ENCODE results near the gene FGD1. TPM values are rescaled to one million over a fixed set of nuclear protein-coding genes. Genes with fewer than 3 reads are reported as not detected.

FGD1 gene
- total RNA-seq, 1 experiment from 2014 or later: 21.5 TPM

DNA sequence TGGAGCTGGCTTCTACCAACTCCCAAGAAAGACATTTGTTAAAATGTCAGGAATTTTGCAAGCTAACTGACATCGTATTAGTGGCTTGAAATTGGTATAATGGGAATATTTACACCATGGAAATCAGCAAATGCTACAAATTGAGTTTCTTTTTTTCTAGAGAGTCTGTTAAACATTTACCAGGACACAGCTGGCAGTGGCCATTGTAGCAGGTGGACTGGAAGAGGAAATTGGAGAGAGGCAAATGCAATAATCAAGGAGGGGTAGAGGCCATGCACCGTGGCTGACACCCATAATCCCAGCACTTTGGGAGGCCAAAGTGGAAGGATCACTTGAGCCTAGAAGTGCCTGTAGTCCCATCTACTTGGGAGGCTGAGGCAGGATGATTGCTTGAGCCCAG lies 88.8 kb downstream of the FGD1 start:
- Histone ChIP-seq H3K36me3 (ENCODE audit: insufficient read depth, low read length, poor library complexity, severe bottlenecking) (no peaks in the 10 kb centered on the region), H3K27ac (ENCODE audit: low read depth, low read length, poor library complexity, severe bottlenecking) (no peak overlapping the region), H3K27me3 (replicated peaks; ENCODE audit: insufficient read depth, low read depth, low read length, poor library complexity) (no peaks in the 10 kb centered on the region), H3K4me3 (ENCODE audit: low read depth, low read length, poor library complexity, severe bottlenecking) (no peak overlapping the region), H3K9me3 (ENCODE audit: low read depth, low read length, poor library complexity, severe bottlenecking) (no peaks in the 10 kb centered on the region), H3K4me1 (ENCODE audit: insufficient read depth, low read length, poor library complexity, severe bottlenecking) (no peaks in the 10 kb centered on the region)
- CTCF ChIA-PET: no interaction called here
- intact Hi-C loops (cut with micrococcal nuclease; ENCODE audit: unreplicated experiment): no loop called here
- no TSS peak for BruUV-seq (replicated peaks)
- TF ChIP-seq, protein P1, sequence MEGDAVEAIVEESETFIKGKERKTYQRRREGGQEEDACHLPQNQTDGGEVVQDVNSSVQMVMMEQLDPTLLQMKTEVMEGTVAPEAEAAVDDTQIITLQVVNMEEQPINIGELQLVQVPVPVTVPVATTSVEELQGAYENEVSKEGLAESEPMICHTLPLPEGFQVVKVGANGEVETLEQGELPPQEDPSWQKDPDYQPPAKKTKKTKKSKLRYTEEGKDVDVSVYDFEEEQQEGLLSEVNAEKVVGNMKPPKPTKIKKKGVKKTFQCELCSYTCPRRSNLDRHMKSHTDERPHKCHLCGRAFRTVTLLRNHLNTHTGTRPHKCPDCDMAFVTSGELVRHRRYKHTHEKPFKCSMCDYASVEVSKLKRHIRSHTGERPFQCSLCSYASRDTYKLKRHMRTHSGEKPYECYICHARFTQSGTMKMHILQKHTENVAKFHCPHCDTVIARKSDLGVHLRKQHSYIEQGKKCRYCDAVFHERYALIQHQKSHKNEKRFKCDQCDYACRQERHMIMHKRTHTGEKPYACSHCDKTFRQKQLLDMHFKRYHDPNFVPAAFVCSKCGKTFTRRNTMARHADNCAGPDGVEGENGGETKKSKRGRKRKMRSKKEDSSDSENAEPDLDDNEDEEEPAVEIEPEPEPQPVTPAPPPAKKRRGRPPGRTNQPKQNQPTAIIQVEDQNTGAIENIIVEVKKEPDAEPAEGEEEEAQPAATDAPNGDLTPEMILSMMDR (conservative IDR thresholded peaks at IDR 0.05; ENCODE audit: low read depth, low read length): no peak
- TF ChIP-seq EZH2 (IDR thresholded peaks at IDR 0.05; ENCODE audit: borderline replicate concordance, low read depth, low read length, poor library complexity, severe bottlenecking): no peak
- DNase-seq (ENCODE audit: low spot score): no peak
- POLR2A ChIA-PET (ENCODE audit: low non-redundant PET): no interaction called here

DNA sequence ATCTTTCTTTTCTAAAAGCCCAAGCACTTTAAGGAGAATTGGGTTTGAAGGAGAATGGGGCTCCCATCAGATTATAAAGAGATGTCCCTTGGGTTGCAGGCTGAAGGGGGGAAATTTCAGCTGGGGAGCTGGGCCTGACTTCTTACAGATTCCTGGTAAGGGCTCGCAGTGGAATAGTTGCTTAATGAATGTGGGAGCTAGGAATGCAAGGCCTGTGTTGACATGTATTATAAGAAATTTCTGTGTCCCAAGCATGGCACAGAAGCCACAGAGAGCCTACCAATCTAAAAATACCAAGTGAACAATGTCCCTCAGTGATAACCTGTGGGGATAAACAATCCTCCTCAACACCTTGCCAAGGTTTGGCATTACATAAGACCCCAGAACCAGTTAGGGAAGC lies 98.9 kb downstream of the FGD1 start:
- POLR2A ChIA-PET (ENCODE audit: low non-redundant PET): no interaction called here

More for the DNA sequence above, 98.9 kb downstream of the FGD1 start:
- CTCF ChIA-PET: interaction anchor here (0.6 kb wide), 1 partner anchor 50 kb away, joined by 8 read pairs; no protein-coding TSS in a partner anchor
- intact Hi-C loops (cut with micrococcal nuclease; ENCODE audit: unreplicated experiment): no loop called here
- DNase-seq (ENCODE audit: low spot score): no peak
- no peak for TF ChIP-seq EZH2 (IDR thresholded peaks at IDR 0.05; ENCODE audit: borderline replicate concordance, low read depth, low read length, poor library complexity, severe bottlenecking)
- TF ChIP-seq, protein P1 (conservative IDR thresholded peaks at IDR 0.05; ENCODE audit: low read depth, low read length): no peak
- H3K4me1 ChIP-seq (ENCODE audit: insufficient read depth, low read length, poor library complexity, severe bottlenecking): no peaks in the 10 kb centered on the region
- no peak overlapping the region for H3K4me3 ChIP-seq (ENCODE audit: low read depth, low read length, poor library complexity, severe bottlenecking)
- no peaks in the 10 kb centered on the region for H3K36me3 ChIP-seq (ENCODE audit: insufficient read depth, low read length, poor library complexity, severe bottlenecking)
- H3K27ac ChIP-seq (ENCODE audit: low read depth, low read length, poor library complexity, severe bottlenecking): no peak overlapping the region
- H3K9me3 ChIP-seq (ENCODE audit: low read depth, low read length, poor library complexity, severe bottlenecking): no peaks in the 10 kb centered on the region
- BruUV-seq (replicated peaks): no TSS peak
- H3K27me3 ChIP-seq (replicated peaks; ENCODE audit: insufficient read depth, low read depth, low read length, poor library complexity): no peaks in the 10 kb centered on the region

Other genes starting within 250 kb of the FGD1 start
- gene WNK3, start 138.2 kb downstream of the FGD1 start, total RNA-seq (2021): 9.8 and 12.8 TPM in 2 replicates
- gene TSR2, start 55.8 kb downstream of the FGD1 start, total RNA-seq (2021): 40.8 and 41.6 TPM in 2 replicates
- gene GNL3L, start 34.0 kb upstream of the FGD1 start, total RNA-seq (2021): 71.8 and 89.3 TPM in 2 replicates

All from A673 (cell line).